ENCODE measurements around the gene ZC3H7A.

- TF ChIP-seq RAD21 (IDR thresholded peaks at IDR 0.05; ENCODE audit: low read length) = no peak
- TF ChIP-seq CTCF (conservative IDR thresholded peaks at IDR 0.05; ENCODE audit: low read depth, low read length) = no peak
- no peak for TF ChIP-seq POLR2A (IDR thresholded peaks at IDR 0.05; ENCODE audit: low read depth, low read length)
- TF ChIP-seq CHD1 (IDR thresholded peaks at IDR 0.05; ENCODE audit: low read depth, low read length) = no peak
- no peak for TF ChIP-seq RFX5 (IDR thresholded peaks at IDR 0.05; ENCODE audit: low read depth, low read length)
- no peak for TF ChIP-seq MXI1 (IDR thresholded peaks at IDR 0.05; ENCODE audit: borderline replicate concordance, low read depth, low read length)
- TF ChIP-seq USF2 (IDR thresholded peaks at IDR 0.05; ENCODE audit: low read depth, low read length) = no peak
- TF ChIP-seq FOS (IDR thresholded peaks at IDR 0.05; ENCODE audit: low read depth, low read length) = no peak
- TF ChIP-seq RCOR1 (IDR thresholded peaks at IDR 0.05; ENCODE audit: insufficient replicate concordance, low read length) = no peak
- TF ChIP-seq SMC3 (IDR thresholded peaks at IDR 0.05; ENCODE audit: low read depth, low read length) = no peak
- TF ChIP-seq, protein P1, sequence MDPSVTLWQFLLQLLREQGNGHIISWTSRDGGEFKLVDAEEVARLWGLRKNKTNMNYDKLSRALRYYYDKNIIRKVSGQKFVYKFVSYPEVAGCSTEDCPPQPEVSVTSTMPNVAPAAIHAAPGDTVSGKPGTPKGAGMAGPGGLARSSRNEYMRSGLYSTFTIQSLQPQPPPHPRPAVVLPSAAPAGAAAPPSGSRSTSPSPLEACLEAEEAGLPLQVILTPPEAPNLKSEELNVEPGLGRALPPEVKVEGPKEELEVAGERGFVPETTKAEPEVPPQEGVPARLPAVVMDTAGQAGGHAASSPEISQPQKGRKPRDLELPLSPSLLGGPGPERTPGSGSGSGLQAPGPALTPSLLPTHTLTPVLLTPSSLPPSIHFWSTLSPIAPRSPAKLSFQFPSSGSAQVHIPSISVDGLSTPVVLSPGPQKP (IDR thresholded peaks at IDR 0.05; ENCODE audit: borderline replicate concordance, low read depth, low read length) = no peak
- TF ChIP-seq BHLHE40 (IDR thresholded peaks at IDR 0.05; ENCODE audit: low read depth, low read length) = no peak
- TF ChIP-seq MAFK (IDR thresholded peaks at IDR 0.05; ENCODE audit: low read depth, low read length) = no peak
These were observed 5.8 kb downstream of the ZC3H7A start for GRCh38 chr16:11791144-11791828.

All from IMR-90 (cell line).